K562 (cell line): ENCODE measurements around the gene UHMK1. TPM values are rescaled to one million over a fixed set of nuclear protein-coding genes. Genes with fewer than 3 reads are reported as not detected.
A peak's percentile ranks its signal among the peaks of the same experiment; 100 is the strongest.

ENCODE experiments used
- CBFA2T3 ChIP-seq: fragments of 450-650 bp; IDR thresholded peaks from 2 replicates; pipeline ENCODE4 v1.6.1; 2017
- CEBPG ChIP-seq, 3 experiments: fragments of 200-800 bp in 1 of 3; sonication (Bioruptor generic) in 1 of 3; sonication (generic) in 1 of 3; formaldehyde crosslinking in 1 of 3; IDR thresholded peaks in 2 of 3; conservative IDR thresholded peaks in 1 of 3; 2 replicates each; pipeline versions ENCODE4 v1.6.1 to v1.8.0; 2016 to 2022; ENCODE audit warnings: missing compliant biosample characterization in 2 of 3, missing genetic modification characterization in 2 of 3, mild to moderate bottlenecking in 1 of 3, missing genetic modification reagents in 1 of 3
- CREB3 ChIP-seq: fragments of 450-650 bp; conservative IDR thresholded peaks from 2 replicates; pipeline ENCODE4 v1.6.1; 2016; ENCODE audit warnings: missing genetic modification characterization, low read depth, mild to moderate bottlenecking, missing compliant biosample characterization, moderate library complexity
- HDAC1 ChIP-seq, 2 experiments: fragments of 450-650 bp; IDR thresholded peaks; 2 replicates each; pipeline ENCODE4 v1.6.1; 2016 to 2017; ENCODE audit warnings: inconsistent platforms in 1 of 2, mild to moderate bottlenecking in 1 of 2, moderate library complexity in 1 of 2
- HES1 ChIP-seq: fragments of 450-650 bp; IDR thresholded peaks from 2 replicates; pipeline ENCODE4 v1.6.1; 2016; ENCODE audit warnings: low read depth, mild to moderate bottlenecking, moderate library complexity
- NCOA2 ChIP-seq, 2 experiments: fragments of 450-650 bp; IDR thresholded peaks; 2 replicates each; pipeline ENCODE4 v1.6.1; 2018; ENCODE audit warnings: mild to moderate bottlenecking in 2 of 2, moderate library complexity in 1 of 2; ENCODE audit not compliant: partially characterized antibody in 2 of 2
- NCOR1 ChIP-seq: fragments of 450-650 bp; IDR thresholded peaks from 2 replicates; pipeline ENCODE4 v1.6.1; 2016; ENCODE audit warnings: mild to moderate bottlenecking, moderate library complexity
- PML ChIP-seq: IDR thresholded peaks from 2 replicates; pipeline ENCODE4 v1.6.1; 2012; ENCODE audit warnings: low read length, inconsistent platforms
- POLR2H ChIP-seq: IDR thresholded peaks from 2 replicates; pipeline ENCODE4 v1.6.1; 2016; ENCODE audit warnings: missing genetic modification characterization, low read depth, mild to moderate bottlenecking, control low read depth, missing compliant biosample characterization, moderate library complexity
- PTTG1 ChIP-seq: fragments of 450-650 bp; IDR thresholded peaks from 2 replicates; pipeline ENCODE4 v1.6.1; 2016; ENCODE audit warnings: low read depth, mild to moderate bottlenecking, missing genetic modification characterization, missing compliant biosample characterization
- RNF2 ChIP-seq: sonication (generic); IDR thresholded peaks from 2 replicates; pipeline ENCODE4 v1.6.1; 2016
- SUPT5H ChIP-seq: fragments of 450-650 bp; IDR thresholded peaks from 2 replicates; pipeline ENCODE4 v1.6.1; 2016
- ZNF146 ChIP-seq: IDR thresholded peaks from one replicate; pipeline ENCODE4 v1.6.1; 2018; ENCODE audit warnings: missing compliant biosample characterization; ENCODE audit not compliant: unreplicated experiment
- ZNF224 ChIP-seq: sonication (generic); formaldehyde crosslinking; IDR thresholded peaks from 2 replicates; pipeline ENCODE4 v1.8.0; 2022; ENCODE audit warnings: mild to moderate bottlenecking, missing genetic modification reagents
- ZNF282 ChIP-seq: sonication (generic); formaldehyde crosslinking; IDR thresholded peaks from 2 replicates; pipeline ENCODE4 v1.8.1; 2023; ENCODE audit warnings: missing genetic modification reagents
- polyA plus RNA-seq, 8 experiments: library from polyadenylated mRNA; depleted of rRNA in 4 of 8; stranded (reverse) in 5 of 8; unstranded in 3 of 8; fragments of >200 nt; fragmentation: Nextera tagmentation in 2 of 8; fragmentation: Illumina TruSeq in 1 of 8; extraction: Ambion mirVana in 2 of 8; extraction: Trizol in 1 of 8; gene quantifications; 2 replicates each; pipeline versions ENCODE4 v1.2.1 to v1.2.3, GENCODE V29; 2011 to 2014; ENCODE audit warnings: inconsistent platforms in 1 of 8, missing spikeins in 1 of 8
- total RNA-seq, 7 experiments: library from RNA; depleted of rRNA in 6 of 7; stranded (reverse); fragments of >200 nt in 6 of 7; fragmentation: Illumina TruSeq in 2 of 7; extraction: Trizol in 2 of 7; gene quantifications; 2 replicates each; pipeline versions ENCODE4 v1.2.1 to v1.2.3, GENCODE V29; 2011 to 2021; ENCODE audit warnings: low replicate concordance in 1 of 7
- TF ChIP-seq, protein P1 (sequence below), 2 experiments: fragments of 450-650 bp in 1 of 2; sonication (generic) in 1 of 2; formaldehyde crosslinking in 1 of 2; IDR thresholded peaks; 2 replicates each; pipeline versions ENCODE4 v1.7.1 to v1.9.0; 2016 to 2022; ENCODE audit warnings: inconsistent platforms in 1 of 2, mild to moderate bottlenecking in 1 of 2, missing genetic modification reagents in 1 of 2

Gene UHMK1
- total and polyA plus RNA-seq, 9 of the 15 experiments (the other 6 are each of a cell fraction or from before 2014, with no cell fraction given) = 13.1 to 72.4 (median 38.3) TPM

DNA sequence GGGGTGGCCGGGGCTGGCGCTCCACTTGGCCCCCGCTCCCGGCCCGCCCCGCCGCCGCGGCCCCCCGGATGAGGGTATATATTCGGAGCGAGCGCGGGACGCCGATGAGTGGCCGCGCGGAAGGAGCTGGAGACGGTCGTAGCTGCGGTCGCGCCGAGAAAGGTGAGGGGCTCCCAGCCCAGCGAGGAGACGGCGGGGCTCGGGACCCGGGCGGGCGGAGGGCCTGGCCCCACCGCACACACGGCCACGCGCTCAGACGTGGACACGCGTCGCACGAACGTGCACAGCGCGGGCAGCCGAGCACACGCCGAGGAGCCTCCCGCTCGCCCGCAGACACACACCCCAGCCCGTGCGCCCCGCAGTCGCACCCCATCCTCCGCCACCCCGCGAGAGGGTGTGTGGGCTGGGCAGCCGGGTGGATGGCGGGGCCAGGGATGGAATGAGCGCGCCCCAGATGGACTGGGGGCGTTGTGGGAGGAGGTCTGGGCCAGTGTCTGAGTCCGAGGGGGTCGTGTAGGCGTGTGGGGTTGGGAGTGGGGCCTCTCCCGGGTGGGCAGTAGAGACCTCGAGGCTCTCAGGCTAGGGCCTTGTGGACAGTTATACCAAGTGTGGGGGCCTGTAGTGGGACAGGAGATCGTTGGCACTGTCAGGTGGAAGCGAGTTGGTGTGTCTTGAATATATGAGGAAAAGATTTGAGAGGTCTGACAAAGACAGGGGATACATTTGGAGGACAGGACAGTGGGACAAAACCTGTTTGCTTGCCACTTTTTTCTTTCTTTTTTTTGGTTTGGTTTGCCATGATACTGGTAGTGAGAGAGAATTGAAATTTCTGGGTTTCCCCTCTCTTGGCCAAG lies 64.2 kb downstream of the UHMK1 start, which contains the start of gene UAP1 (continued):
- no peak for TF ChIP-seq NCOA2 (IDR thresholded peaks at IDR 0.05; ENCODE audit: partially characterized antibody in 2 of 2)
- no peak for TF ChIP-seq ZNF282
- no peak for TF ChIP-seq CEBPG (CRISPR knock-in tag; IDR thresholded peaks at IDR 0.05)
- no peak for TF ChIP-seq CEBPG (tag; conservative IDR thresholded peaks at IDR 0.05 in 1 of 2, IDR thresholded peaks at IDR 0.05 in 1 of 2)
- TF ChIP-seq HES1 = peak; percentile 69; the same call in 1 of the 2 replicates
- TF ChIP-seq PTTG1 (tag) = no peak
- TF ChIP-seq ZNF224 (CRISPR knock-in tag) = no peak
- peak; percentile 93 for TF ChIP-seq SUPT5H
- peak; percentile 16 for TF ChIP-seq ZNF146
- TF ChIP-seq CREB3 (tag) = no peak
- TF ChIP-seq RNF2 = peak; percentile 40; the same call in 1 of the 2 replicates
- TF ChIP-seq PML = no peak; the same call in 1 of the 2 replicates
- peak; percentile 49 for TF ChIP-seq NCOR1
- TF ChIP-seq POLR2H = peak; percentile 86
- TF ChIP-seq HDAC1 (IDR thresholded peaks at IDR 0.05) = peak in 1 of 2 experiments; percentile 89; a peak in 2 of 4 replicates
- TF ChIP-seq, protein P1, sequence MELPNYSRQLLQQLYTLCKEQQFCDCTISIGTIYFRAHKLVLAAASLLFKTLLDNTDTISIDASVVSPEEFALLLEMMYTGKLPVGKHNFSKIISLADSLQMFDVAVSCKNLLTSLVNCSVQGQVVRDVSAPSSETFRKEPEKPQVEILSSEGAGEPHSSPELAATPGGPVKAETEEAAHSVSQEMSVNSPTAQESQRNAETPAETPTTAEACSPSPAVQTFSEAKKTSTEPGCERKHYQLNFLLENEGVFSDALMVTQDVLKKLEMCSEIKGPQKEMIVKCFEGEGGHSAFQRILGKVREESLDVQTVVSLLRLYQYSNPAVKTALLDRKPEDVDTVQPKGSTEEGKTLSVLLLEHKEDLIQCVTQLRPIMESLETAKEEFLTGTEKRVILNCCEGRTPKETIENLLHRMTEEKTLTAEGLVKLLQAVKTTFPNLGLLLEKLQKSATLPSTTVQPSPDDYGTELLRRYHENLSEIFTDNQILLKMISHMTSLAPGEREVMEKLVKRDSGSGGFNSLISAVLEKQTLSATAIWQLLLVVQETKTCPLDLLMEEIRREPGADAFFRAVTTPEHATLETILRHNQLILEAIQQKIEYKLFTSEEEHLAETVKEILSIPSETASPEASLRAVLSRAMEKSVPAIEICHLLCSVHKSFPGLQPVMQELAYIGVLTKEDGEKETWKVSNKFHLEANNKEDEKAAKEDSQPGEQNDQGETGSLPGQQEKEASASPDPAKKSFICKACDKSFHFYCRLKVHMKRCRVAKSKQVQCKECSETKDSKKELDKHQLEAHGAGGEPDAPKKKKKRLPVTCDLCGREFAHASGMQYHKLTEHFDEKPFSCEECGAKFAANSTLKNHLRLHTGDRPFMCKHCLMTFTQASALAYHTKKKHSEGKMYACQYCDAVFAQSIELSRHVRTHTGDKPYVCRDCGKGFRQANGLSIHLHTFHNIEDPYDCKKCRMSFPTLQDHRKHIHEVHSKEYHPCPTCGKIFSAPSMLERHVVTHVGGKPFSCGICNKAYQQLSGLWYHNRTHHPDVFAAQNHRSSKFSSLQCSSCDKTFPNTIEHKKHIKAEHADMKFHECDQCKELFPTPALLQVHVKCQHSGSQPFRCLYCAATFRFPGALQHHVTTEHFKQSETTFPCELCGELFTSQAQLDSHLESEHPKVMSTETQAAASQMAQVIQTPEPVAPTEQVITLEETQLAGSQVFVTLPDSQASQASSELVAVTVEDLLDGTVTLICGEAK (IDR thresholded peaks at IDR 0.05) = 0 out of 2 replicates have a peak, but pooled peaks have one; percentile 40
- TF ChIP-seq, protein P1 (CRISPR knock-in tag; IDR thresholded peaks at IDR 0.05) = peak; percentile 49; the same call in 1 of the 2 replicates
- TF ChIP-seq CBFA2T3 = 0 out of 2 replicates have a peak, but pooled peaks have one; percentile 17
